DOHH2 (cell line): ENCODE data around the gene ARFIP1.
"Not testable (repeated sequence)": the region's sequence is repeated elsewhere in the genome, so short reads cannot be mapped to it uniquely, and the experiment has no call there.

ENCODE experiments used
- H3F3A ChIP-seq: fragments of 200-600 bp; sonication (generic), shearing (Covaris generic); 2 replicates; pipeline ENCODE4 v1.6.0; 2016; ENCODE audit warnings: antibody characterized with exemption, mild to moderate bottlenecking; ENCODE audit not compliant: control insufficient read depth, insufficient read depth
- H3K27ac ChIP-seq: fragments of 200-600 bp; sonication (generic); 2 replicates; pipeline ENCODE4 v1.5.1; 2014; ENCODE audit warnings: low read depth, mild to moderate bottlenecking, low read length, moderate library complexity
- H3K27me3 ChIP-seq: fragments of 200-600 bp; sonication (generic); 2 replicates; pipeline ENCODE4 v1.6.1; 2014; ENCODE audit warnings: mild to moderate bottlenecking, low read length, mixed read lengths; ENCODE audit not compliant: control insufficient read depth
- H3K36me3 ChIP-seq: fragments of 200-600 bp; sonication (generic); 2 replicates; pipeline ENCODE4 v1.6.1; 2014; ENCODE audit warnings: mild to moderate bottlenecking, low read length, moderate library complexity, mixed read lengths; ENCODE audit not compliant: control insufficient read depth
- H3K4me1 ChIP-seq: fragments of 200-600 bp; sonication (generic); 2 replicates; pipeline ENCODE4 v1.6.1; 2014; ENCODE audit warnings: mild to moderate bottlenecking, low read length, mixed read lengths; ENCODE audit not compliant: control insufficient read depth
- H3K4me2 ChIP-seq: fragments of 200-600 bp; sonication (generic); 2 replicates; pipeline ENCODE4 v1.6.0; 2014; ENCODE audit warnings: mild to moderate bottlenecking, low read length, moderate library complexity
- H3K4me3 ChIP-seq: fragments of 200-600 bp; sonication (generic); 2 replicates; pipeline ENCODE4 v1.5.1; 2014; ENCODE audit warnings: mild to moderate bottlenecking, low read length, mixed read lengths
- H3K79me2 ChIP-seq: fragments of 200-600 bp; sonication (generic); 2 replicates; pipeline ENCODE4 v1.6.1; 2014; ENCODE audit warnings: mild to moderate bottlenecking, low read length, mixed read lengths; ENCODE audit not compliant: control insufficient read depth
- H3K9me2 ChIP-seq: fragments of 200-600 bp; sonication (generic); replicated peaks from 2 replicates; pipeline ENCODE4 v1.6.1; 2014; ENCODE audit warnings: mild to moderate bottlenecking, low read length, mixed read lengths; ENCODE audit not compliant: control insufficient read depth
- H3K9me3 ChIP-seq: fragments of 200-600 bp; sonication (generic); 2 replicates; pipeline ENCODE4 v1.6.1; 2014; ENCODE audit warnings: antibody characterized with exemption, low read length, mixed read lengths; ENCODE audit not compliant: control insufficient read depth, insufficient read depth
- H4K20me1 ChIP-seq: fragments of 200-600 bp; sonication (generic); 2 replicates; pipeline ENCODE4 v1.6.0; 2014; ENCODE audit warnings: low read depth, mild to moderate bottlenecking, antibody characterized with exemption, low read length, moderate library complexity; ENCODE audit not compliant: control insufficient read depth, insufficient read depth
- CTCF ChIP-seq: fragments of 200-600 bp; sonication (generic); IDR thresholded peaks from one replicate; pipeline ENCODE4 v1.5.1; 2014; ENCODE audit warnings: antibody characterized with exemption, mild to moderate bottlenecking, low read depth, low read length; ENCODE audit not compliant: poor library complexity, severe bottlenecking
- EZH2phosphoT487 ChIP-seq: fragments of 200-600 bp; sonication (generic); IDR thresholded peaks from 2 replicates; pipeline ENCODE4 v1.6.1; 2017; ENCODE audit warnings: borderline replicate concordance, mild to moderate bottlenecking, antibody characterized with exemption, low read length, moderate library complexity, mixed read lengths

The ARFIP1 gene

GRCh38 chr4:152849350-152849749 is 69.6 kb downstream of the ARFIP1 start:
- no peaks in the 10 kb centered on the region for H3K27me3 ChIP-seq
- peaks cover 25% of the 10 kb centered on the region for H3K4me1 ChIP-seq
- H3K27ac ChIP-seq, result no peak overlapping the region
- no peak for TF ChIP-seq EZH2phosphoT487
- TF ChIP-seq CTCF, result no peak
- no peak overlapping the region; the same call in 1 of the 2 replicates for H3K4me2 ChIP-seq
- no peaks in the 10 kb centered on the region for H3K9me2 ChIP-seq
- H3K79me2 ChIP-seq, result no peaks in the 10 kb centered on the region
- H3K4me3 ChIP-seq, result no peak overlapping the region
- 0 out of 2 replicates have a peak, but pooled peaks cover 2% of the 10 kb centered on the region for H3F3A ChIP-seq
- H3K36me3 ChIP-seq, result no peaks in the 10 kb centered on the region
- H3K9me3 ChIP-seq, result no peaks in the 10 kb centered on the region; the same call in 1 of the 2 replicates
- no peaks in the 10 kb centered on the region for H4K20me1 ChIP-seq

- no peaks in the 10 kb centered on the region for H3K79me2 ChIP-seq
- no peak overlapping the region for H3K27ac ChIP-seq
- 0 out of 2 replicates have a peak, but pooled peaks cover 2% of the 10 kb centered on the region for H3F3A ChIP-seq
- no peaks in the 10 kb centered on the region for H3K36me3 ChIP-seq
- no peaks in the 10 kb centered on the region for H3K27me3 ChIP-seq
- H3K4me1 ChIP-seq, result peaks cover 25% of the 10 kb centered on the region
- peak overlapping the region; percentile 65 for H3K4me2 ChIP-seq
- H4K20me1 ChIP-seq, result no peaks in the 10 kb centered on the region
- peak overlapping the region; percentile 58 for H3K4me3 ChIP-seq
- H3K9me3 ChIP-seq, result no peaks in the 10 kb centered on the region; the same call in 1 of the 2 replicates
- no peaks in the 10 kb centered on the region for H3K9me2 ChIP-seq
- TF ChIP-seq CTCF (no peak), EZH2phosphoT487 (no peak)
Observed at GRCh38 chr4:152850377-152850776, 70.6 kb downstream of the ARFIP1 start.

- Histone ChIP-seq H3K4me1 (peaks cover 25% of the 10 kb centered on the region), H3K27me3 (no peaks in the 10 kb centered on the region), H3F3A (0 out of 2 replicates have a peak, but pooled peaks cover 2% of the 10 kb centered on the region), H3K4me2 (no peak overlapping the region), H3K27ac (no peak overlapping the region), H3K36me3 (no peaks in the 10 kb centered on the region), H3K4me3 (no peak overlapping the region), H4K20me1 (no peaks in the 10 kb centered on the region), H3K9me2 (no peaks in the 10 kb centered on the region), H3K9me3 (no peaks in the 10 kb centered on the region; the same call in 1 of the 2 replicates), H3K79me2 (no peaks in the 10 kb centered on the region)
- TF ChIP-seq EZH2phosphoT487 (no peak), CTCF (no peak)
Observed at GRCh38 chr4:152851226-152851625, 71.5 kb downstream of the ARFIP1 start.

GRCh38 chr4:152853293-152853692 is 73.5 kb downstream of the ARFIP1 start:
- no peaks in the 10 kb centered on the region for H3K36me3 ChIP-seq
- H3K4me2 ChIP-seq, result no peak overlapping the region
- TF ChIP-seq EZH2phosphoT487 (no peak), CTCF (no peak)
- no peak overlapping the region for H3K27ac ChIP-seq
- 0 out of 2 replicates have a peak, but pooled peaks cover 2% of the 10 kb centered on the region for H3F3A ChIP-seq
- no peaks in the 10 kb centered on the region for H4K20me1 ChIP-seq
- H3K27me3 ChIP-seq, result no peaks in the 10 kb centered on the region
- H3K9me2 ChIP-seq, result no peaks in the 10 kb centered on the region
- no peaks in the 10 kb centered on the region for H3K79me2 ChIP-seq
- no peak overlapping the region for H3K4me3 ChIP-seq
- no peaks in the 10 kb centered on the region; the same call in 1 of the 2 replicates for H3K9me3 ChIP-seq
- peaks cover 20% of the 10 kb centered on the region for H3K4me1 ChIP-seq

GRCh38 chr4:152854016-152854415 is 74.3 kb downstream of the ARFIP1 start:
- H3K27me3 ChIP-seq, H3F3A ChIP-seq, H3K9me3 ChIP-seq, H4K20me1 ChIP-seq, H3K9me2 ChIP-seq, H3K4me2 ChIP-seq, H3K4me3 ChIP-seq, H3K79me2 ChIP-seq, H3K27ac ChIP-seq, H3K36me3 ChIP-seq: not testable (repeated sequence)
- H3K4me1 ChIP-seq, result peaks cover 20% of the 10 kb centered on the region
